Stimulated activated CD4-positive, alpha-beta T cell treated with anti-CD3 and anti-CD28 coated beads, Interleukin-1b, Interleukin-23, amount 100 ng/mL, for 4 hours (primary cell): Measurements from ENCODE around the gene PSD.

Experiments
- DNase-seq, 2 donors: peaks; one replicate each; pipeline ENCODE4 v3.0.0-alpha.2; 2020; ENCODE audit warnings: low read depth in 2 of 2

Gene PSD

DNA sequence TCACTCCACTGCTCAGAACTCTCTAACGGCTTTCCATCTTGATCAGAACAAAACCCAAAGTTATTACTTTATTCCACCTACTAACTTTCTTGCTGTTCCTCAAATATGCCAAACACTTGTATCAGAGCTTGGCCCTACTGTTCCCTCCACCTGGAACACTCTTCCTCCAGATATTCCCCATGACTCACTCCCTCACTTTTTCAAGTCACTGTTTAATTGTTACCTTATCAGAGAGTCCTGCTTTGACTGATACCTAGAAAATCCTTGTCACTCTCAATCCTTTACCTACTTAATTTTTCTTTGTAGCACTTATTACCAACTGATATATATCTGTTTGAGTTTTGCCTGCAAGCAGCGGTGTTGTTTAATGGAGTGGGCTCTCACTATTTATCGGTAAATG lies 28.7 kb downstream of the PSD start:
- no peak for DNase-seq

- DNase-seq = no peak
These were observed 33.8 kb downstream of the PSD start for GRCh38 chr10:102384606-102385429.

DNA sequence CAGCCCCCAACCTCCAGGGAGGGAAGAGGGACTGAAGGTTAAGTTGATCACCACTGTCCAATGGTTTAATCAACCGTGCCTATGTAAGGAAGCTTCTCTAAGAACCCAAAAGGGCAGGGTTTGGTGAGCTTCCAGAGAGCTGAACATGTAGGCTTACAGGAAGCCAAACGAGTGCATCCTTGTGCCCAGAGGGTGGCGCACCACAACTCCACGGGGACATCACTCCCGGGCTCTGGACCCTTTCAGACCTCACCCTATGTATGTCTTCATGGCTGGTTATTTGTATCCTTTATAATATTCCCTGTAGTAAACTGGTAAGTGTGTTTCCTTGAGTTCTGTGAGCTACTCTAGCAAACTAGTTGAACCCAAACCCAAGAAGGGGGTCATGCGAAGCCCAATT lies 34.5 kb downstream of the PSD start:
- no peak for DNase-seq

DNA sequence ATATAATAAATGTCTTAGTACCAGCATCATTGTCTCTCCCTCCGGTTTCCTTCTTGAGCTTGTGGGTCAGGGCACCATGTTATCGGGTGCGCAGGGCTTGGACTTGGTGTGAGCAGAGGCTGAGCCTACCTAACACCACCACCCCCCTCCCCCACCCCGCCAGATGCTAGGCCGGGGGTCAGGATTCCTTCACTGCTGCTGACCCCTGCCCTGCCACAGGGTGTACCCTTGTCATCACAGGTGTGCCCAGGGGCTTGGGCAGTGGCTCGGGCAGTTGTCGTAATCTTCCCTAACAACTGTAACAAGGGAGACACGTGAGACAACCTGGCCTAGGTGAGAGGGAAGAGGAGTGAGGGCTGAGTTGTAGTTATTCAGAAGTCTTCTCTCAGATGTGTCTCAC lies 35.7 kb downstream of the PSD start:
- no peak for DNase-seq

GRCh38 chr10:102381983-102382382 lies 36.6 kb downstream of the PSD start:
- no peak for DNase-seq

GRCh38 chr10:102379383-102379782 lies 39.2 kb downstream of the PSD start:
- DNase-seq = no peak

- DNase-seq = no peak
These were observed 41.7 kb downstream of the PSD start for GRCh38 chr10:102376901-102377300.

DNA sequence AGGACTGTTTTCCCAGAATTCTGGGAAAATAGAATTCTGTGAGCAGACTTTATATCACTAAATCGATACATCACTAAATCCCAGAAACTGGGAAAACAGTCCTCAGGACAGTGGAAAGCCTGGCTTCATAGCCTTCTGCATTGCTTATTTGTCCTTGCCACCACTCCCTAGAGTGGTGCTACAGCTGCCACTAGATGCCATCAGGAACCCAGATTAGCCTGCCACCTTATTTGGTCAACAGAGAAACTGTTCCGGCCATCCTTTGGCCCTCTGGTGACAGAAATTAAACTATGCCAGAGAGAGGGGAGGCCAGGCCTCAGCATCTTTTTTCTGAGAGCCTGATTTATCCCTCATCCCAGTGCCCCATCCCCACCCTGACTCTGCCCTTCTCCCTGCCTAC lies 42.7 kb downstream of the PSD start:
- no peak for DNase-seq

- no peak for DNase-seq
These were observed 43.3 kb downstream of the PSD start for GRCh38 chr10:102375250-102375649.

GRCh38 chr10:102371295-102371694 lies 47.3 kb downstream of the PSD start:
- no peak for DNase-seq

DNA sequence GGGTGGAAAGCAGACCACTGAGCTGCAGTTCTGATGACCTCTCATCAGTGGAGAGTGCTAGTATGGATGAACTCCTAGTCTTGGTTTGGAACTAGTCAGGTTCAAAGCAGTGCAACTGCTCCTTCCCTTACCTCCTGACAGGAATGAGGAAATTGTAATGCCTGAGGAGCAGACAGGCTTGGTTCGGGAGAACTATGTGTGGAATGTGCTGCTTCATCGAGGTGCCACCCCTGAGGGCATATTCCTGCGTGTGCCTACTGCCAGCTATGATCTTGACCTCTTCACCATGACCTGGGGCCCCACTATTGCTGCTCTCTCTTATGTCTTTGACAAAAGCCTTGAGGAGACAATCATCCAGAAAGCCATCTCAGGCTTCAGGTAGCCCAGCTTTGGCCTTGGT lies 50.5 kb downstream of the PSD start:
- DNase-seq = no peak

DNA sequence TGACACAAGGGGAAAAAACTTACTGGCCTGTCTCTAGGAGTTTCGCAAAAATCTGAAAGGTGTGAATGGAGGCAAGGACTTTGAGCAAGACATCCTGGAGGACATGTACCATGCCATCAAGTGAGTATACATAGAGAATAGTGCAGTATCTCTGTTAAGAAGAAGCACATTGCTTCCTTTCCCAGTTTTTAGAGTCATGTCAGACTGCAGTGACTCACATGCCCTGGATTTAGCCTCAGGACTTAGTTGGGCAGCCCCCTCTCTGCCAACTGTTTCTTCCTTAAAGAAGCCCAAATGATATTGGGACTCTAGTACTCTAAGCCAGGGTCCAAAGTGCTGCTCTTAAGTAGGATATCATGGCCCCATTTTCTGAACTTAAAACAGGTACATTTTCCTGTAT lies 51.1 kb downstream of the PSD start:
- DNase-seq = no peak

- DNase-seq = no peak
These were observed 59.7 kb downstream of the PSD start for GRCh38 chr10:102358712-102359382.

DNA sequence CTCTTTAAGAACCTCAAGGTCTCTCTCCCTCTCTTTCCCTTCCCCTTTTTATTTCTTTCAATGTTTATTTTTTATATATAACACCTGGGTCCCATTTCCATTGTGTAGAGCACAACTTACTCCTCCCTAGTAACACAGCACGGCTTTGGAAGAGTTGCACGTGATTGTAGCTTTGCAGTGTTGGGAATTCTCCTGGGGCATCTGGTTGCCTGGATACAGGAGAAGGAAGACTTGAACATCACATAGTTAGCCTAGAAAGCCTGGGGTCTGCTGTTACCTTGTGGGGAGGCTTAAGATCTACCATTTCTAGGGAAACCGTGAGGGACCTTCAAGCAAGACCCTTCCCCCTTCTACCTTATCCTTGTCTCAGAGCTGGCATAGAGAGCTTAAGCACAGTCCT lies 64.1 kb downstream of the PSD start:
- DNase-seq = no peak
